Neural crest cell (in vitro differentiated cells): ENCODE data around the gene TMEM229B. TPM values are rescaled to one million over a fixed set of nuclear protein-coding genes. Genes with fewer than 3 reads are reported as not detected.

ENCODE experiments used
- DNase-seq: peaks from one replicate; pipeline ENCODE4 v3.0.0; 2021; ENCODE audit warnings: low read depth, mixed read lengths, low spot score
- H3K27ac Mint-ChIP-seq: one replicate; pipeline ENCODE4 v1.8.0; 2021; ENCODE audit warnings: mild to moderate bottlenecking, mixed read lengths; ENCODE audit not compliant: unreplicated experiment
- H3K27me3 Mint-ChIP-seq: 2 replicates; pipeline ENCODE4 v1.8.0; 2021; ENCODE audit warnings: low read depth, mild to moderate bottlenecking, mixed read lengths
- H3K36me3 Mint-ChIP-seq: 2 replicates; pipeline ENCODE4 v1.8.0; 2021; ENCODE audit warnings: low read depth, mild to moderate bottlenecking, mixed read lengths
- H3K4me1 Mint-ChIP-seq: 2 replicates; pipeline ENCODE4 v1.8.0; 2021; ENCODE audit warnings: mixed read lengths
- H3K4me3 Mint-ChIP-seq: one replicate; pipeline ENCODE4 v1.8.0; 2021; ENCODE audit warnings: mild to moderate bottlenecking, mixed read lengths
- H3K9me3 Mint-ChIP-seq: 2 replicates; pipeline ENCODE4 v1.8.0; 2021; ENCODE audit warnings: mixed read lengths
- CTCF ChIP-seq: fragments of 200-600 bp; sonication (generic); conservative IDR thresholded peaks from 2 replicates; pipeline ENCODE4 v1.5.0; 2021; ENCODE audit warnings: antibody characterized with exemption, mild to moderate bottlenecking
- total RNA-seq: library from RNA; stranded (reverse); gene quantifications from 2 replicates; pipeline ENCODE4 v1.2.1, GENCODE V29; 2021

Gene TMEM229B
- total RNA-seq, 1 donor from 2014 or later = 5.2 TPM

DNA sequence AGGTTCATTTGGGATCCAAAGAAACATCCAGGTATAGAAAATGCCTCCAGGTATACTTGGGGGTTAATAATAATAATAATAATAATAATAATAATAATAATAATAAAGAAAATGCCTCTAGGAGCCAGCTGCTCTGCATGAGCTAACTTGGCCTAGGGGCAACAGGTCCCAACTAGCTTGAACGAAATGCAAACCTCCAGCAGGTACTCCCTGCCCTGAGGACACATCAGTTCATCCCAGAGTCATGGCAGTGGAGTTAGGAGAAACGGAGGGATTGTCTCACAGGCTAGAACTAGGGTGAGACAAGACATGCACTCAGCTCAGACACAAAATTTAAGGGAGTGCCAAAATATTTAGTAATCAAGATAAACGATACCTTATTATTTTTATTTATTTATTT, 12.5 kb upstream of the TMEM229B start:
- Mint-ChIP-seq H3K27ac (no peak overlapping the region), H3K27me3 (no peaks in the 10 kb centered on the region), H3K4me1 (no peaks in the 10 kb centered on the region), H3K9me3 (no peaks in the 10 kb centered on the region), H3K36me3 (no peaks in the 10 kb centered on the region), H3K4me3 (no peak overlapping the region)
- DNase-seq = no peak
- TF ChIP-seq CTCF = no peak

DNA sequence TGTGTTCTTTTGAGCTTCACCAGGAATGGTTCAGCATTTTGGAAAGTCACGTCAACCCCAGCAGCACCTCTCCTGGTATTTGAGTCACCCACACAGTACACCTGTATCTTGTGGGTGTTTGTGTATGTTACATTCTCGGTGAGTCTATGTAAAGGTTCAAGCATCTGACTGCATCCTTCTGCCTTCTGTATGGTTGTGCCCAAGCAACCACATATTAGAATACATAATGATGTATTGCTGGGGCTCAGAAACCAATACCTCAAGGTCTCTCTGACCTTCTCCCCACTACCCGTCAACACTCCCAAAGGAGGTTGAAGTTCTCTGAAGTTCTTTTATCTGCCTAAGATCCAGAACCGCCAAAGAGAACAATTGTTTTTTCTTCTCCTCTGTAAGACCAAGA, 9.2 kb upstream of the TMEM229B start:
- no peak for TF ChIP-seq CTCF
- no peaks in the 10 kb centered on the region for H3K4me1 Mint-ChIP-seq

DNA sequence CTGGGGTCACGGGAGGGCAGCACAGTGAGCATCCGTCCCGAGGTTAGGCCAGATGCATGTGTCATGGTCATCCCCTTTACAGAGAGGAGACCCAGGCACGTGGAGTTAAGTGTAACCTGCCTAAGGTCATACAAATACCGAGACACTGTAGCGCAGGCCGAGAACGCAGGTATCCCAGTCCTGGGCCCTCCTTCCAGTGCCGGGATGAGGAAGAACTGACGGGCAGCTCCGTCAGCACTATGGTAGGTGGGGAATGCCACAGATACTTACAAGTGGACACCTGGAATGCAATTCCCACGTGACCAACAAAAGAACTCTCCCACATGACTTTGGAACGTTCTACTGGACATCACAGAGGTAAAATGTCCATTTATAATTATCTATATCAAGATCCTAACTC, 8.7 kb upstream of the TMEM229B start:
- no peak for TF ChIP-seq CTCF
- Mint-ChIP-seq H3K4me3 (no peak overlapping the region), H3K9me3 (peaks cover 7% of the 10 kb centered on the region), H3K27me3 (no peaks in the 10 kb centered on the region), H3K27ac (no peak overlapping the region), H3K36me3 (peaks cover 6% of the 10 kb centered on the region), H3K4me1 (no peaks in the 10 kb centered on the region)
- DNase-seq = no peak

More for the DNA sequence above, 9.2 kb upstream of the TMEM229B start:
- DNase-seq = no peak
- H3K27me3 Mint-ChIP-seq = no peaks in the 10 kb centered on the region
- peaks cover 6% of the 10 kb centered on the region for H3K9me3 Mint-ChIP-seq
- no peak overlapping the region for H3K4me3 Mint-ChIP-seq
- H3K36me3 Mint-ChIP-seq = peaks cover 5% of the 10 kb centered on the region
- no peak overlapping the region for H3K27ac Mint-ChIP-seq

GRCh38 chr14:67495827-67496226, 7.3 kb upstream of the TMEM229B start:
- no peak for TF ChIP-seq CTCF
- H3K9me3 Mint-ChIP-seq = peaks cover 7% of the 10 kb centered on the region
- no peak for DNase-seq
- peaks cover 6% of the 10 kb centered on the region for H3K36me3 Mint-ChIP-seq
- H3K4me3 Mint-ChIP-seq = no peak overlapping the region
- no peak overlapping the region for H3K27ac Mint-ChIP-seq
- H3K4me1 Mint-ChIP-seq = no peaks in the 10 kb centered on the region
- no peaks in the 10 kb centered on the region for H3K27me3 Mint-ChIP-seq

DNA sequence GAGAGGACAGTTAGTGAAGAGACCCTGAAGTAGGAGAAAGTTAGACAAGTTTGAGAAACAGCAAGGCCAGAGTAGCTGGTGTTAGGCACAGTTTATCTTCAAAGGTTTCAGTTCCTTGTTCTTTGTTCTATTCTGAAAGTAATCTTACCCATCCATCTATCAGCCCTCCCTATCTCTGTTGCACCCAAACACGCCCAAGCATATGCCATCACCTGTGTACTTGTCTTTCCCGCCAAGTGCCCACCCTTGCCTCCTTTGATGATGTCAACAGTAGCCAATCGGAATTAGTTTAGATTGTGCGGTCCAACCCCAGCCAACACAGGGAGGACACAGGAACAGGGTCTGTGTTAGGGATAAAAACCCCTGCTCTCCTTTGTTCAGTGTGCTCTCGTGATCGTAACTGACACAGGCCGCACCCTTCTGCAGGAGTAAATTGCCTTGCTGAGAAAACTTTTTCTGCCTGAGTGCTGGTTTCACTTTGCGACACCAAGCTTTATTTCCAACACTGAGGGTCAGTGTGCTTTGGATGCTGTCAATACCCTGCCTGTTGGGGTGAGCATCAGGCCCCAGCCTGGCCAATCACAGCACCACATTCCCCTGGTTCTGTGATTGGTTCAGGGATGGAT, 4.7 kb upstream of the TMEM229B start:
- H3K4me1 Mint-ChIP-seq = no peaks in the 10 kb centered on the region
- H3K27ac Mint-ChIP-seq = no peak overlapping the region
- no peaks in the 10 kb centered on the region for H3K27me3 Mint-ChIP-seq
- peaks cover 7% of the 10 kb centered on the region for H3K9me3 Mint-ChIP-seq
- no peak for DNase-seq
- H3K36me3 Mint-ChIP-seq = peaks cover 6% of the 10 kb centered on the region
- TF ChIP-seq CTCF = no peak
- H3K4me3 Mint-ChIP-seq = no peak overlapping the region
